ENCODE results near the gene TPK1. TPM values are rescaled to one million over a fixed set of nuclear protein-coding genes. Genes with fewer than 3 reads are reported as not detected.
"Not testable (repeated sequence)": the region's sequence is repeated elsewhere in the genome, so short reads cannot be mapped to it uniquely, and the experiment has no call there.

TPK1 gene
- total RNA-seq, 1 donor from 2014 or later, result 20.0 TPM

DNA sequence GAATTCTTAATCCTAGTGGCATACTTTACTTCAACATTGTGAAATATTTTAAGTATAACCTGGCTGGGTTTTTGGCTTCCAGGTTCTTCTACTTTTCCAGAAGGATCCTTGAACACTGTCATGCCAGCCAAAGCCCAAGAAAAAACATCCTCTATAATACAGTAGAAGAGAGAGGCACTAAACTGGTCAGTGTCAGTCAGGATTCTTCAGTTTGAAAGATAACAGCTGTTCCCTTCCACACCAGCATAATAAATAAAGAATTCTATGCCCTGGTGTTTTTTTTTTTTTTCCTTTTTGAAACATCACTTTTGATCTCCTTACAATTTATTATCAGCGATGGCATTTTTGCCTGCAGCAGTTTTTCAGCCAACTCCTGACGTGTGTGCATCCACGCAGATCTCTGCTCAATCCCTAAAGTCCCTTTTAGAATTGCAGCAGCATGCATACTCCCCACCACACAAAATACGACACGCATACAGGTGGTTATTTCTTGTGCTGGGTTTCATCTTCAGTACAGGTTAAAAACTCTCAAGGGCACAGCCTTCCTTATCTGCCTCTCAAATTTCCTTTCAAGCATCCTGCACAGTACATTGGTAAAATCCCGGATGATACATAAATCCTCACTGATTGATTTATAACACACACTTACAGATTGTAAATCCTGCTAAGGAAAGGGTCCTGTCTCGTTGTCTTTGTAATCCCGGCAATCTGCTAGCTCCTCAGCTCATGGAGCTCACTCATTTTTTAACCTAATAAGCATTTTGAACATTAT is 100.2 kb downstream of the TPK1 start:
- peaks cover 2% of the 10 kb centered on the region for H3K4me1 Mint-ChIP-seq

DNA sequence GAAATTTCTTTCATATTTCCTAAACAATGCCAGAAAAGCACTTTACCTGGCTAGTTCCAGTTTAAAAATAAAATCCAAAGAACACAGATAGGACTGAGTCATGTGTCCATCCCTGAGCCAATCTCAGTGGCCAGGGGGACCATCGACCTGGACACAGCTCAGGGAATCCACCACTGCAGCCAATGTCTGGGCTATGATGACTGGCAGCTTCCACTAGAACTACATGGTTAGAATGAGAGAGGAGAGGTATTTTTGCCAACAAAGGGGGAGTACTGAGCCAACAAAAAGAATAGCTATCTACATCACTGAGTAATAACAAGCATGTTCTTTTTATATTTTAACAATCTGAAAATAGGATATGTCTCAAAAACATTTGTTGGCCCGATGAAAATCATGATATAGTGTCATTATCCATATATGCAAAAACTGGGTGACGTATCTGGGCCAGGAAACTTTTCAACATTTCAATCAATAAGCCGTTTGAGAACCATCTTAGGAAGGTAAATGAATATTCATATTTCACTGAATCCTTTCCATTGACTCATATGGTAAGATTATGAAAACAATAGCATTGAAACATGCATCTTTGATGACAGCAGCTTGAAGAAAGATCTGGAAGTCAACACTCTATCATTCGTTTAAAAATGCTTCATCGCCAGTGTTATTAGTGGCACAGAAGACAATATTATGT is 104.0 kb downstream of the TPK1 start:
- POLR2A ChIA-PET, result no interaction called here
- TF ChIP-seq, protein P1, sequence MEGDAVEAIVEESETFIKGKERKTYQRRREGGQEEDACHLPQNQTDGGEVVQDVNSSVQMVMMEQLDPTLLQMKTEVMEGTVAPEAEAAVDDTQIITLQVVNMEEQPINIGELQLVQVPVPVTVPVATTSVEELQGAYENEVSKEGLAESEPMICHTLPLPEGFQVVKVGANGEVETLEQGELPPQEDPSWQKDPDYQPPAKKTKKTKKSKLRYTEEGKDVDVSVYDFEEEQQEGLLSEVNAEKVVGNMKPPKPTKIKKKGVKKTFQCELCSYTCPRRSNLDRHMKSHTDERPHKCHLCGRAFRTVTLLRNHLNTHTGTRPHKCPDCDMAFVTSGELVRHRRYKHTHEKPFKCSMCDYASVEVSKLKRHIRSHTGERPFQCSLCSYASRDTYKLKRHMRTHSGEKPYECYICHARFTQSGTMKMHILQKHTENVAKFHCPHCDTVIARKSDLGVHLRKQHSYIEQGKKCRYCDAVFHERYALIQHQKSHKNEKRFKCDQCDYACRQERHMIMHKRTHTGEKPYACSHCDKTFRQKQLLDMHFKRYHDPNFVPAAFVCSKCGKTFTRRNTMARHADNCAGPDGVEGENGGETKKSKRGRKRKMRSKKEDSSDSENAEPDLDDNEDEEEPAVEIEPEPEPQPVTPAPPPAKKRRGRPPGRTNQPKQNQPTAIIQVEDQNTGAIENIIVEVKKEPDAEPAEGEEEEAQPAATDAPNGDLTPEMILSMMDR (IDR thresholded peaks at IDR 0.05), result no peak
- DNase-seq, result no peak
- no peak overlapping the region for H3K27ac Mint-ChIP-seq
- H3K4me3 Mint-ChIP-seq, result no peak overlapping the region
- intact Hi-C loops (cut with micrococcal nuclease), result loop anchor here (10.0 kb wide), 1 partner anchor 193 kb away; no protein-coding TSS in a partner anchor
- no peaks in the 10 kb centered on the region for H3K4me1 Mint-ChIP-seq
- H3K36me3 Mint-ChIP-seq (ENCODE audit: low read depth), result peaks cover 9% of the 10 kb centered on the region
- no peak for ATAC-seq (ENCODE audit: low read depth)
- H3K9me3 Mint-ChIP-seq, result no peaks in the 10 kb centered on the region
- H3K27me3 Mint-ChIP-seq, result no peaks in the 10 kb centered on the region
- CTCF ChIA-PET, result no interaction called here

More for the DNA sequence above, 100.2 kb downstream of the TPK1 start:
- intact Hi-C loops (cut with micrococcal nuclease), result loop anchor here (5.0 to 10.0 kb wide), 3 partner anchors 189 to 592 kb away; no protein-coding TSS in a partner anchor
- ChIA-PET POLR2A (no interaction called here), CTCF (interaction anchor here (0.6 to 1.4 kb wide), 3 partner anchors 99 to 133 kb away, joined by 3 read pairs; no protein-coding TSS in a partner anchor)
- Mint-ChIP-seq H3K9me3 (no peaks in the 10 kb centered on the region), H3K4me3 (no peak overlapping the region), H3K27me3 (no peaks in the 10 kb centered on the region), H3K27ac (no peak overlapping the region), H3K36me3 (ENCODE audit: low read depth) (peaks cover 2% of the 10 kb centered on the region)
- TF ChIP-seq, protein P1 (IDR thresholded peaks at IDR 0.05), result no peak
- ATAC-seq (ENCODE audit: low read depth), result no peak
- DNase-seq, result no peak

- Mint-ChIP-seq H3K27ac (no peak overlapping the region), H3K27me3 (no peaks in the 10 kb centered on the region), H3K36me3 (ENCODE audit: low read depth) (peaks cover 9% of the 10 kb centered on the region), H3K9me3 (no peaks in the 10 kb centered on the region), H3K4me3 (no peak overlapping the region), H3K4me1 (peaks cover under 1% of the 10 kb centered on the region)
- TF ChIP-seq, protein P1 (IDR thresholded peaks at IDR 0.05), result no peak
- ATAC-seq (ENCODE audit: low read depth), result no peak
- intact Hi-C loops (cut with micrococcal nuclease), result loop anchor here (10.0 kb wide), 1 partner anchor 195 kb away; no protein-coding TSS in a partner anchor
- DNase-seq, result no peak
- ChIA-PET POLR2A (no interaction called here), CTCF (no interaction called here)
Measured at GRCh38 chr7:144730224-144730623, 105.6 kb downstream of the TPK1 start.

GRCh38 chr7:144729226-144729625 is 106.6 kb downstream of the TPK1 start:
- DNase-seq (no peak), ATAC-seq (ENCODE audit: low read depth) (no peak)
- Mint-ChIP-seq H3K9me3 (no peaks in the 10 kb centered on the region), H3K27ac (no peak overlapping the region), H3K4me1 (peaks cover 3% of the 10 kb centered on the region), H3K4me3 (no peak overlapping the region), H3K27me3 (no peaks in the 10 kb centered on the region), H3K36me3 (ENCODE audit: low read depth) (peaks cover 9% of the 10 kb centered on the region)
- ChIA-PET POLR2A (no interaction called here), CTCF (no interaction called here)
- intact Hi-C loops (cut with micrococcal nuclease), result no loop called here
- TF ChIP-seq, protein P1 (IDR thresholded peaks at IDR 0.05), result no peak

DNA sequence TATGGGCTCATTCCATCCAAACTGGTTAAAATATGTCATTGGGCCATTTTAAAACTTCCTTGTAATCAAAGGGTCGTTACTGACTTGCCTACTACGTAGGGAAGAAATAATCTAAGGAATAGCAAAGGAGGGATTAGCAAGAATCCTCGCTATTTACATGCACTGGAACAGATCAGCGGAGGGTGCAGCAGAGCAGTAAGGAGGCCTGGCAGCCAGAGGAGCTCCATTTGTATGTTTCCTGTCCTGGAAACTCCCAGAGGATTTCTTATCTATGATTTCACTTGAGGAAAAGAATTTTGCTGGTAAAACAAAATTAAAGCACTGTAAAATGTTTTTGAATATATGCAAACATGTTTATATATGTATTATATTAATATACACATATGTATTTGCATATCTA is 107.3 kb downstream of the TPK1 start:
- TF ChIP-seq, protein P1 (IDR thresholded peaks at IDR 0.05), result no peak
- Mint-ChIP-seq H3K4me1 (peaks cover 3% of the 10 kb centered on the region), H3K4me3 (no peak overlapping the region), H3K36me3 (ENCODE audit: low read depth) (peaks cover 9% of the 10 kb centered on the region), H3K27me3 (no peaks in the 10 kb centered on the region), H3K9me3 (no peaks in the 10 kb centered on the region), H3K27ac (no peak overlapping the region)
- ChIA-PET CTCF (no interaction called here), POLR2A (no interaction called here)
- intact Hi-C loops (cut with micrococcal nuclease), result no loop called here
- DNase-seq (no peak), ATAC-seq (ENCODE audit: low read depth) (no peak)

- H3K36me3 Mint-ChIP-seq (ENCODE audit: low read depth); intact Hi-C loops (cut with micrococcal nuclease); H3K4me3 Mint-ChIP-seq; H3K9me3 Mint-ChIP-seq; H3K27ac Mint-ChIP-seq; H3K27me3 Mint-ChIP-seq; POLR2A ChIA-PET; CTCF ChIA-PET; ATAC-seq (ENCODE audit: low read depth); DNase-seq; H3K4me1 Mint-ChIP-seq: not testable (repeated sequence)
Measured at GRCh38 chr7:144726840-144727239, 109.0 kb downstream of the TPK1 start.
